HG03439 (cell line): ENCODE results near the gene DNAJC27.

Source experiments
- ATAC-seq: cut with Tn5 transposase; IDR thresholded peaks from one replicate; pipeline ENCODE4 v1.9.1; 2021; ENCODE audit warnings: mild to moderate bottlenecking, moderate library complexity; ENCODE audit not compliant: unreplicated experiment

DNAJC27 gene

GRCh38 chr2:24926602-24927252, 45.0 kb downstream of the DNAJC27 start:
- ATAC-seq: no peak

GRCh38 chr2:24926220-24926601, 45.5 kb downstream of the DNAJC27 start:
- ATAC-seq: no peak

GRCh38 chr2:24925815-24926214, 45.9 kb downstream of the DNAJC27 start:
- no peak for ATAC-seq

GRCh38 chr2:24924732-24925131, 47.0 kb downstream of the DNAJC27 start:
- no peak for ATAC-seq

- ATAC-seq: no peak
Measured at GRCh38 chr2:24924266-24924665, 47.5 kb downstream of the DNAJC27 start.

- ATAC-seq: no peak
Measured at GRCh38 chr2:24923106-24923505, 48.6 kb downstream of the DNAJC27 start.

GRCh38 chr2:24922556-24922955, 49.2 kb downstream of the DNAJC27 start:
- no peak for ATAC-seq

GRCh38 chr2:24920809-24921441, 50.8 kb downstream of the DNAJC27 start:
- ATAC-seq: no peak

- ATAC-seq: peak; percentile 38
Measured at GRCh38 chr2:24920098-24920808, 51.5 kb downstream of the DNAJC27 start, which contains the start of gene ADCY3. Gene ADCY3, minus strand, starts transcription at chr2:24920237. Its CDS starts 1,250 bp downstream, at chr2:24918987.

- ATAC-seq: peak; percentile 10
Measured at GRCh38 chr2:24919506-24920097, 52.2 kb downstream of the DNAJC27 start.

- ATAC-seq: no peak
Measured at GRCh38 chr2:24919037-24919505, 52.7 kb downstream of the DNAJC27 start.

- no peak for ATAC-seq
Measured at GRCh38 chr2:24918326-24919036, 53.3 kb downstream of the DNAJC27 start.

GRCh38 chr2:24917731-24918325, 53.9 kb downstream of the DNAJC27 start:
- no peak for ATAC-seq

- no peak for ATAC-seq
Measured at GRCh38 chr2:24917086-24917485, 54.7 kb downstream of the DNAJC27 start.

- ATAC-seq: no peak
Measured at GRCh38 chr2:24915796-24916195, 56.0 kb downstream of the DNAJC27 start.

- no peak for ATAC-seq
Measured at GRCh38 chr2:24915175-24915574, 56.6 kb downstream of the DNAJC27 start.

- no peak for ATAC-seq
Measured at GRCh38 chr2:24914713-24915112, 57.0 kb downstream of the DNAJC27 start.

- no peak for ATAC-seq
Measured at GRCh38 chr2:24913911-24914310, 57.8 kb downstream of the DNAJC27 start.

- ATAC-seq: no peak
Measured at GRCh38 chr2:24912986-24913385, 58.8 kb downstream of the DNAJC27 start.

- no peak for ATAC-seq
Measured at GRCh38 chr2:24912523-24912922, 59.2 kb downstream of the DNAJC27 start.
